Fibroblast of the aortic adventitia (primary cell): ENCODE data around the gene ACAD10. TPM values are rescaled to one million over a fixed set of nuclear protein-coding genes. Genes with fewer than 3 reads are reported as not detected.
"Not testable (repeated sequence)": the region's sequence is repeated elsewhere in the genome, so short reads cannot be mapped to it uniquely, and the experiment has no call there.

Experiments used
- DNase-seq: peaks from one replicate; pipeline ENCODE4 v3.0.0-alpha.2; 2010; ENCODE audit warnings: low read depth
- H3K4me3 ChIP-seq: 2 replicates; pipeline ENCODE4 v1.5.1; 2011; ENCODE audit warnings: low read depth, mild to moderate bottlenecking, control low read depth, low read length, moderate library complexity
- CTCF ChIP-seq: IDR thresholded peaks from 2 replicates; pipeline ENCODE4 v1.5.1; 2011; ENCODE audit warnings: mild to moderate bottlenecking, low read length, control low read depth, inconsistent platforms; ENCODE audit not compliant: insufficient read depth
- total RNA-seq: library from RNA; depleted of rRNA; stranded (reverse); fragments of >200 nt; gene quantifications from 2 replicates; pipeline ENCODE4 v1.2.3, GENCODE V29; 2012; ENCODE audit warnings: low replicate concordance

Gene ACAD10
- total RNA-seq, 1 donor, result 15.1 TPM

- no peak for DNase-seq
- no peak for TF ChIP-seq CTCF
- H3K4me3 ChIP-seq, result no peak overlapping the region
Measured at GRCh38 chr12:111645433-111645832, 40.4 kb upstream of the ACAD10 start.

GRCh38 chr12:111650912-111651311 is 34.9 kb upstream of the ACAD10 start:
- DNase-seq, result no peak
- TF ChIP-seq CTCF, result no peak
- no peak overlapping the region for H3K4me3 ChIP-seq

- DNase-seq, result not testable (repeated sequence)
Measured at GRCh38 chr12:111652530-111652929, 33.3 kb upstream of the ACAD10 start.

GRCh38 chr12:111653596-111653995 is 32.3 kb upstream of the ACAD10 start:
- H3K4me3 ChIP-seq, result no peak overlapping the region
- DNase-seq, result no peak
- TF ChIP-seq CTCF, result no peak

More at GRCh38 chr12:111652530-111652929, 33.3 kb upstream of the ACAD10 start:
- H3K4me3 ChIP-seq, result not testable (repeated sequence)

GRCh38 chr12:111655356-111655755 is 30.5 kb upstream of the ACAD10 start:
- TF ChIP-seq CTCF, result no peak
- no peak for DNase-seq
- H3K4me3 ChIP-seq, result no peak overlapping the region

GRCh38 chr12:111656016-111656415 is 29.8 kb upstream of the ACAD10 start:
- no peak overlapping the region for H3K4me3 ChIP-seq
- TF ChIP-seq CTCF, result no peak
- DNase-seq, result no peak

- no peak for TF ChIP-seq CTCF
- no peak for DNase-seq
- no peak overlapping the region for H3K4me3 ChIP-seq
Measured at GRCh38 chr12:111664499-111664898, 21.4 kb upstream of the ACAD10 start.
